Measurements from ENCODE around the gene FAM9C. TPM values are rescaled to one million over a fixed set of nuclear protein-coding genes. Genes with fewer than 3 reads are reported as not detected.

The FAM9C gene
- polyA plus RNA-seq, 1 donor: 0.12 TPM

DNA sequence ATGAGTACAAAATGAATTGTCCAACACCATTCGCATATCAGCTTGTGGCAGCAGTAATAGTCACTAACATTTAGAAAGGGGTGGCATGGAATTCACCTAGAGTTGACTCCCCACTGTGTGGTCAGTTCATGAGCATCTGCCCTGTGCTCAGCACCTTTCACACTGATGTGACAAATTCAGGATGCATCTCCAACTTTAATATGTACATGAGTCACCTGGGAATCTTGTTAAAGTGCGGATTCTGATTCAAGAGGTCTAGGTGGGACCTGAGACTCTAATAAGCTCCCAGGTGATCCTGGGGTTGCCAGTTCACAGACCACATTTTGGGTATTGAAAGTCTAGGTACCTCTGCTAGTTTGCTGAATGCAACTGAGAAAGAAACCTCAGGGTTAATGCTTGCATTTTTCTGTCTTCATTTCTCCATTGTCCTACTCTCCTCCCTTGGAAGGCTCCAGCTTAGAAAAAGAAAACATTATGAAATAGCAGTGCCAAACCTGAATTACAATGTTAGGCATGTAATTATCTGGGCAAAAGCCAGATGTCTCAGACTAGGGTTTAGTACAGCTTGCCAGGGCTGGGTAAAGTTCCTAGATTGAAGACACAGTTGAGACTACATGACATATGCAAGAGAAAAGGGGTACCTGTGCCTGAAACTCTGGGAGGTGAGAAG is 36.8 kb downstream of the FAM9C start:
- Histone ChIP-seq H3K36me3 (ENCODE audit: control insufficient read depth, insufficient read depth, low read length) (no peaks in the 10 kb centered on the region), H3K4me3 (ENCODE audit: low read length) (no peak overlapping the region), H3K27me3 (ENCODE audit: control insufficient read depth, insufficient read depth, low read length) (no peaks in the 10 kb centered on the region), H3K9me3 (ENCODE audit: control insufficient read depth, low read depth, low read length) (no peaks in the 10 kb centered on the region), H3K4me1 (ENCODE audit: control insufficient read depth, insufficient read depth, low read length) (peaks cover 14% of the 10 kb centered on the region), H3K27ac (ENCODE audit: low read length) (no peak overlapping the region)
- no peak for DNase-seq
- no CpG with 5 or more reads among the region's 2 CpGs for WGBS (ENCODE audit: insufficient coverage, low lambda C conversion rate)

DNA sequence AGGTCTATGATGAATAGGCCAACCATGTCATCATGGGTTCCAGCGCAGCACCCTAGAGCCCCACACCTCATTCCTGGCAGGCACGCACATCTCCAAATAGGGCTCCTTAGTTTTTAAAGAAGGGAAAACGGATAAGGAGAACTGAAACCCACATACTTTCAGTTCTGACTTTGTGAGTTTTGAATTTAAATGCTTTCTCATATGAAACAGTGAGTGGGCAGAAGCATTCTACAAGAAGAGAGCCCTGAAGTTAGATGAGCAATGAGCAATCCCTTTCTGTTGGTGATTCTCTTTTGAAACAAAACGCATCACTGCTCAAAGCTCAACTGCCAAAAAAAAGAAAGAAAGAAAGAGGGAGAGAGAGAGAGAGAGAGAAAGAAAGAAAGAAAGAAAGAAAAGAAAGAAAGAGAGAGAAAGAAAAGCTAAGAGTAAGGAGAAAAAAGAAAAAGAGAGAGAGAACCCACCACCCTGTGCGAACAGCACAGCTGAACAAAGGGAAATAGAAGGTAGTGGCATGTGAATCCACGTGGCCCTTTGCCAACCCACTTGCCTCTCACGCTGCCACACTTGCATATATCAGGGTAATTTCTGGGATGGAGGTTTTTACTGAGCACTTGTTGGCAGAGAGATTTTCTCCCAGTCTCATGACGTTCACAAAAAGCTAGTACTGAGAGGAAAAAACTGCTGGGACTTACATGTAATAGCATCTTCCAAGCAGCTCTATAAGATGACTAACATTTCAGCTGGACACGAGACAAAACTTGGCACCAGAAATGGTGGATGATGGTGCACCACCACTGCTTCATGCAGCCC is 38.6 kb downstream of the FAM9C start:
- Histone ChIP-seq H3K27ac (ENCODE audit: low read length) (no peak overlapping the region), H3K4me1 (ENCODE audit: control insufficient read depth, insufficient read depth, low read length) (peaks cover 22% of the 10 kb centered on the region), H3K36me3 (ENCODE audit: control insufficient read depth, insufficient read depth, low read length) (no peaks in the 10 kb centered on the region), H3K9me3 (ENCODE audit: control insufficient read depth, low read depth, low read length) (no peaks in the 10 kb centered on the region), H3K27me3 (ENCODE audit: control insufficient read depth, insufficient read depth, low read length) (no peaks in the 10 kb centered on the region), H3K4me3 (ENCODE audit: low read length) (no peak overlapping the region)
- 89% methylated on average over 1 of the region's 9 CpGs for WGBS (ENCODE audit: insufficient coverage, low lambda C conversion rate)
- no peak for DNase-seq

DNA sequence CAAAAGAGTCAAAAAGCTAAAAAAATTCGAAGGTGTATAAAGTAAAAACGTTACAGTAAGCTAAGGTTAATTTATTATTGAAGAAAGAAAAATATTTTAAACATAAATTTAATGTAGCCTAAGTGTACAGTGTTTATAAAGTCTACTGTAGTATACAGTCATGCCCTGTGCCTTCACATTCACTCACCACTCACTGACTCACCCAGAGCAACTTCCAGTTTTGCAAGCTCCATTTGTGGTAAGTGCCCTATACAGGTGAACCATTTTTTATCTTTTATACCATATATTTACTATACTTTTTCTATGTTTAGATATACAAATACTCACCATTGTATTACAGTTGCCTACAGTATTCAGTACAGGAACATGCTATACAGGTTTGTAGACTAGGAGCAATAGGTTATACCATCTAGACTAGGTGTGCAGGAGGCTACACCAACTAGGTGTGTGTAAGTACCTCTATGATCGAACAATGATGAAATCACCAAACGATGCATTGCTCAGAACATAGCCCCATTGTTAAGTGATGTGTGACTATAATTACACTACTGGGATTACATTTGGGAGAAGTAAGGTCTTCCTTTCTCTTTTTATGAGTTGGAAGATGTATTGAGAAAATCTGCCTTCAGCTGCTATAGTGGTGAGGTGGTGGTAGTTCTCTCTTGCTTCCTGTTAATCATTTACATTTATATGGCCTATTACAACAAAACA is 42.3 kb downstream of the FAM9C start:
- peak overlapping the region; percentile 83 for H3K27ac ChIP-seq (ENCODE audit: low read length)
- H3K4me1 ChIP-seq (ENCODE audit: control insufficient read depth, insufficient read depth, low read length): peaks cover 37% of the 10 kb centered on the region

DNA sequence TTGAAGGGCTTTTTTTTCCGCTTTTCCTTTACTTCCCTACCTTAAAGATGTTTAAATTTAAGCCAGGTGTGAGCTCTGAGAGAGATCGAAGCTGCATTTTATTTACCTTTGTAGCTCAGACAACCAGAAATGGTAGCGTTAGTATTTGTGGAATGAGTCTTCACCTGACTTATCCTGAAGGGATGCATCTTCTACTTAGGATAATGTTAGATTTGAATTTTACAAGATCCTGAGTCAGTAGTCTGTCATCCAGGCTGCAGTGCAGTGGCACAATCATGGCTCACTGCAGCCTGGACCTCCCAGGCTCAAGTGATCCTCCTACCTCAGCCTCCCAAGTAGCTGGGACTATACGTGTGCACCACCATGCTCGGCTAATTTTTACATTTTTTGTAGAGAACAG is 43.3 kb downstream of the FAM9C start:
- no CpG with 5 or more reads among the region's 5 CpGs for WGBS (ENCODE audit: insufficient coverage, low lambda C conversion rate)
- Histone ChIP-seq H3K27me3 (ENCODE audit: control insufficient read depth, insufficient read depth, low read length) (no peaks in the 10 kb centered on the region), H3K27ac (ENCODE audit: low read length) (peak overlapping the region; percentile 83), H3K36me3 (ENCODE audit: control insufficient read depth, insufficient read depth, low read length) (no peaks in the 10 kb centered on the region), H3K9me3 (ENCODE audit: control insufficient read depth, low read depth, low read length) (no peaks in the 10 kb centered on the region), H3K4me1 (ENCODE audit: control insufficient read depth, insufficient read depth, low read length) (peaks cover 38% of the 10 kb centered on the region), H3K4me3 (ENCODE audit: low read length) (no peak overlapping the region)
- no peak for DNase-seq

More for the DNA sequence above, 42.3 kb downstream of the FAM9C start:
- Histone ChIP-seq H3K9me3 (ENCODE audit: control insufficient read depth, low read depth, low read length) (no peaks in the 10 kb centered on the region), H3K27me3 (ENCODE audit: control insufficient read depth, insufficient read depth, low read length) (no peaks in the 10 kb centered on the region), H3K4me3 (ENCODE audit: low read length) (no peak overlapping the region), H3K36me3 (ENCODE audit: control insufficient read depth, insufficient read depth, low read length) (no peaks in the 10 kb centered on the region)
- WGBS (ENCODE audit: insufficient coverage, low lambda C conversion rate): 80% methylated on average over 2 of the region's 4 CpGs
- peak; percentile 32 to 82 for DNase-seq

DNA sequence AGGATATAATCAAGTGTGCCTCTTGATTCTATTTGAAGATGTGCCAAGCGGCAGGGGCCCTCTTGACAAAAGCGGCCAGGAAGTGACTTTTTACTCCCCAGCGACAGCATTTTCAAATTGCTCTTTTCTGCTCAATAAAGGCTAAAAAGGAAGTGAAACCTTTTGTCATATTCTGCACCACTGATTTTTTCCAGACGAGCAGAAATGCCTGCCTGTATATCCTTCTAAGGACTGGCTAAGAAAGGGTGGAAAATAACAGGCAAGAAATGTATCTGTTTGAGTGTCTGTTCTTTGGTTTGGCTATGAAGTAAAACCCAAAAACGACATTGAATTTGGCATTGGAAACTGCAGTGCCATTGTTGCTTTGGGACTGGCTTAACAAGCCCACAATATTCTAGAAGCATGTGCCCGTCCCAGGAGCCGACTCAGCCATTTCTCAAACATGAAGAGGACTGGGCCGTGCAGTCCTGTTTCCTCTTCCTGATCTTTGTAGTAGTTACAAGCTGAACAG is 44.1 kb downstream of the FAM9C start:
- WGBS (ENCODE audit: insufficient coverage, low lambda C conversion rate): no CpG with 5 or more reads among the region's 8 CpGs
- Histone ChIP-seq H3K27me3 (ENCODE audit: control insufficient read depth, insufficient read depth, low read length) (no peaks in the 10 kb centered on the region), H3K4me3 (ENCODE audit: low read length) (no peak overlapping the region), H3K27ac (ENCODE audit: low read length) (peak overlapping the region; percentile 28), H3K4me1 (ENCODE audit: control insufficient read depth, insufficient read depth, low read length) (peaks cover 41% of the 10 kb centered on the region), H3K36me3 (ENCODE audit: control insufficient read depth, insufficient read depth, low read length) (no peaks in the 10 kb centered on the region), H3K9me3 (ENCODE audit: control insufficient read depth, low read depth, low read length) (no peaks in the 10 kb centered on the region)
- DNase-seq: peak in 1 of 2 donors; percentile 14

DNA sequence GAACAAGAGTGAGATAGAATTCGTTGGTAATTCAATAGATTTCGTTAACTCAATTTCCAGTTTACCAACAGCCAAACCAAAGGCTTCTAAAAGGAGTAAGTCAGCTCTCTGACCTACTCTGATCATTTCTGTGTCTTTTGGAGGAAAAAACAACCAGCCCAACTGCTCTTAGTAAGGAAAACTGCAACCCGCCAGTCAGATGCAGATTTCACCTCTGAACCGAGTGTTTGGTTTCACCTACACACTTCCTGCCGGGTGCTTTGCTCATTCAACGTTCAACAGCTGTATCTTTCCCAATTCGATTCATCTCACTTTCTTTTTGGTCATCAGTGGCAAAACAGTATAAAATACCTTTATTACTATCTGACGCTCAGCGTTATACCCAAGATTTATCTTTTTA is 45.0 kb downstream of the FAM9C start:
- WGBS (ENCODE audit: insufficient coverage, low lambda C conversion rate): 54% methylated on average over 3 of the region's 9 CpGs
- Histone ChIP-seq H3K36me3 (ENCODE audit: control insufficient read depth, insufficient read depth, low read length) (no peaks in the 10 kb centered on the region), H3K27ac (ENCODE audit: low read length) (no peak overlapping the region), H3K4me1 (ENCODE audit: control insufficient read depth, insufficient read depth, low read length) (peaks cover 41% of the 10 kb centered on the region), H3K27me3 (ENCODE audit: control insufficient read depth, insufficient read depth, low read length) (no peaks in the 10 kb centered on the region), H3K9me3 (ENCODE audit: control insufficient read depth, low read depth, low read length) (no peaks in the 10 kb centered on the region), H3K4me3 (ENCODE audit: low read length) (no peak overlapping the region)
- no peak for DNase-seq

DNA sequence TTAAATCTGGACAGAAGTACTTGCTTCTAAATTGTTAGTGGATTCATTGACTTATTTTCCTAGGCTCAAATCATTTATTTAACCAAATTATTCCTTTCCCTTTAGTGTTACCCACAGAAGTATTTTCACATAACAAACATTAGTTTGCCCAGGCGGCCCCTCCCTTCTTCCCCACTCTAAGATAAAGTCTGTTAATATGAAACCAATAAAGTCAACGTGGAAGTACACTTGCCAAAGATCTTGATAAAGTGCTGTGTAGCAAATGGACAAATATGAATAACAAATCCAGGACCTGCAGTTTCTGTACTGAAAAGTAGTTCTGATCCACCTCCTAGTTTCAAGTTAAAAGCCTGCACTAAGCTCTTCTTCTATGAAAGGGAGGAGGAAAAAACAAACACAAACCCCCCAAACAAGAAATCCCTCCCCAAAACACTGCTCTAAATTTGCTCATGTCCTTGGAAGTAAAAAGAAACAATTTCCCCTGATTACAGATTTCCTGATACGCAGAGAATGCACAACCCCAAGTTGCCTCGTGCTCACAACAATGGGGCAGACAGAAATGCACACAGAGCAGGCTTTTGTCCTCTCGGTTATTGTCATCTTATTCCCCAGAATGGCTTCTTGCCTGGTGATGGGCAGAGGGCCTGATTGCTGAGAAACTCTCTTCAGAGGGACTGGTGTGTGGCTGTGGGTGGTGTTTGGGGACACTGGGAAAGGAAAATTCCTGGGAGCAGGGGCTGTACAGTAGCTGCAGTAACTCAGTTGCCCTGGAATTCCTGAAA is 46.3 kb downstream of the FAM9C start:
- Histone ChIP-seq H3K27ac (ENCODE audit: low read length) (peak overlapping the region; percentile 69), H3K9me3 (ENCODE audit: control insufficient read depth, low read depth, low read length) (no peaks in the 10 kb centered on the region), H3K4me1 (ENCODE audit: control insufficient read depth, insufficient read depth, low read length) (peaks cover 37% of the 10 kb centered on the region), H3K36me3 (ENCODE audit: control insufficient read depth, insufficient read depth, low read length) (no peaks in the 10 kb centered on the region), H3K4me3 (ENCODE audit: low read length) (no peak overlapping the region), H3K27me3 (ENCODE audit: control insufficient read depth, insufficient read depth, low read length) (no peaks in the 10 kb centered on the region)
- DNase-seq: peak in 1 of 2 donors; percentile 58
- WGBS (ENCODE audit: insufficient coverage, low lambda C conversion rate): no CpG with 5 or more reads among the region's 5 CpGs

DNA sequence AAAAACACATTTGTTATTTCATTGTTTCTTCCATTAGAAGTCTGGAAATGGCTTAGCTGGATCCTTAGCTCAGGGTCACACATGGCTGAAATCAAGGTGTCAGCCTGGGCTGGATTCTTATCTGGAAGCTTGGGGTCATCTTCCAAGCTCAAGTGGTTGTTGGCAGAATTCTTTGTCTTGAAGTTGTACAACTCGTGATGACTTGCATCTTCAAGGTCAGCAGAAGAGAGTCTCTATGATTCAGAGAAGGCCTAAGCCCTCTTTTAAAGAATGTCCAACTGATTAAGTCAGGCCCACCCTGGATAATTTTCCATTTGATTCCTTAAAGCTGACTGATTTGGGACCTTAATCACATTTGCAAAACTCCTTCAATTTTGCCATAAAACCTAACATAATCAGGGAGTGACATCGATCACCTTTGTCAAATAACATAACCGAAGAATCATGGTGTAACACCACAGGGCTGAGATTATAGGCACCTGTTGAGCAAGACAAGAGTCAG is 47.4 kb downstream of the FAM9C start:
- Histone ChIP-seq H3K4me3 (ENCODE audit: low read length) (no peak overlapping the region), H3K9me3 (ENCODE audit: control insufficient read depth, low read depth, low read length) (no peaks in the 10 kb centered on the region), H3K27me3 (ENCODE audit: control insufficient read depth, insufficient read depth, low read length) (no peaks in the 10 kb centered on the region), H3K36me3 (ENCODE audit: control insufficient read depth, insufficient read depth, low read length) (no peaks in the 10 kb centered on the region), H3K4me1 (ENCODE audit: control insufficient read depth, insufficient read depth, low read length) (peaks cover 33% of the 10 kb centered on the region), H3K27ac (ENCODE audit: low read length) (peak overlapping the region; percentile 69)
- WGBS (ENCODE audit: insufficient coverage, low lambda C conversion rate): no CpG with 5 or more reads among the region's 3 CpGs
- peak in 1 of 2 donors; percentile 43 for DNase-seq

DNA sequence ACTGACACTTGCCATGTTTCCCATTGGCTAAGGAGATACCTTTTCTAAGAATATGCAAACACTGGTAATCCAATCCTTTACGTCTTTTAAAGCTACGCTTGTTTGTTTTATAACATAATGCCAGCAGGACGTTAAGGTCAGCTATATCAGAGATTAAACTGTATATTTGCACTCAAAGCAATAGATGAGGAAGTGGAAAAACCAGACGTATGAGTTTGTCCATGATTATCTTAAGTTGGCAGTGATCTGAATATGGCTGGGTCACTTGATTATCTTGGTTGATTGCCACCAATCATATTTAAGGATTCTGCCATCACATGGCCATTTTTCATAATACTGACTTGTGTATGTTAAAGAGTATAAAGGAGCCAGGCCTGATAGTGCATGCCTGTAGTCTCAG is 50.1 kb downstream of the FAM9C start:
- no peak overlapping the region for H3K27ac ChIP-seq (ENCODE audit: low read length)
- no peaks in the 10 kb centered on the region for H3K36me3 ChIP-seq (ENCODE audit: control insufficient read depth, insufficient read depth, low read length)
- WGBS (ENCODE audit: insufficient coverage, low lambda C conversion rate): no CpG with 5 or more reads among the region's 4 CpGs
- no peaks in the 10 kb centered on the region for H3K9me3 ChIP-seq (ENCODE audit: control insufficient read depth, low read depth, low read length)
- H3K4me1 ChIP-seq (ENCODE audit: control insufficient read depth, insufficient read depth, low read length): peaks cover 20% of the 10 kb centered on the region
- no peaks in the 10 kb centered on the region for H3K27me3 ChIP-seq (ENCODE audit: control insufficient read depth, insufficient read depth, low read length)
- peak in 1 of 2 donors; percentile 56 for DNase-seq
- no peak overlapping the region for H3K4me3 ChIP-seq (ENCODE audit: low read length)
